Astrocyte of the cerebellum (primary cell): ENCODE data around the gene XPNPEP1.

Source experiments
- DNase-seq: peaks from one replicate; pipeline ENCODE4 v3.0.0-alpha.2; 2011; ENCODE audit warnings: low read depth
- H3K4me3 ChIP-seq: 2 replicates; pipeline ENCODE4 v1.5.1; 2011; ENCODE audit warnings: mild to moderate bottlenecking, low read depth, low read length, moderate library complexity
- CTCF ChIP-seq: IDR thresholded peaks from 2 replicates; pipeline ENCODE4 v1.5.1; 2012; ENCODE audit warnings: low read length, low read depth, moderate library complexity, mild to moderate bottlenecking; ENCODE audit errors: missing control alignments
- in situ Hi-C: cut with HindIII; loops from 2 replicates; pipeline ENCODE4 v1.10.0; 2017; ENCODE audit warnings: low sequenced_read_pairs

XPNPEP1 gene

GRCh38 chr10:109851616-109852474, 71.5 kb downstream of the XPNPEP1 start:
- in situ Hi-C loops: no loop called here
- no peak for DNase-seq
- TF ChIP-seq CTCF: no peak
- no peak overlapping the region for H3K4me3 ChIP-seq

GRCh38 chr10:109846832-109847231, 76.5 kb downstream of the XPNPEP1 start:
- H3K4me3 ChIP-seq: no peak overlapping the region
- TF ChIP-seq CTCF: no peak
- in situ Hi-C loops: no loop called here
- DNase-seq: no peak

GRCh38 chr10:109845308-109845707, 78.0 kb downstream of the XPNPEP1 start:
- in situ Hi-C loops: no loop called here
- TF ChIP-seq CTCF: no peak

GRCh38 chr10:109838592-109839244, 84.6 kb downstream of the XPNPEP1 start:
- no peak overlapping the region for H3K4me3 ChIP-seq
- in situ Hi-C loops: no loop called here
- no peak for DNase-seq
- TF ChIP-seq CTCF: no peak

More at GRCh38 chr10:109845308-109845707, 78.0 kb downstream of the XPNPEP1 start:
- DNase-seq: no peak
- H3K4me3 ChIP-seq: no peak overlapping the region

GRCh38 chr10:109837384-109837783, 85.9 kb downstream of the XPNPEP1 start:
- H3K4me3 ChIP-seq: no peak overlapping the region
- DNase-seq: no peak
- TF ChIP-seq CTCF: no peak
- in situ Hi-C loops: no loop called here

- in situ Hi-C loops: no loop called here
Measured at GRCh38 chr10:109835257-109835656, 88.1 kb downstream of the XPNPEP1 start.

More at GRCh38 chr10:109835257-109835656, 88.1 kb downstream of the XPNPEP1 start:
- no peak for TF ChIP-seq CTCF
- no peak for DNase-seq
- no peak overlapping the region for H3K4me3 ChIP-seq
